ENCODE data around the gene CD96. TPM values are rescaled to one million over a fixed set of nuclear protein-coding genes. Genes with fewer than 3 reads are reported as not detected.

The CD96 gene
- 1.8 TPM for polyA plus RNA-seq (2012; ENCODE audit: insufficient read depth, insufficient read length, low read depth)

GRCh38 chr3:111541911-111542483 is at the start of gene CD96:
Gene CD96 (plus strand): TSS chr3:111542197. CDS start chr3:111542249, 52 bp downstream.
- Histone ChIP-seq H3K4me3 (ENCODE audit: low read depth, low read length) (no peak within 1 kb of the TSS), H3K27me3 (no peaks in the 10 kb centered on the region), H3K4me1 (no peaks in the 10 kb centered on the region; the same call in 1 of the 2 replicates), H3K36me3 (no peaks in the 10 kb centered on the region), H3K9me3 (no peaks in the 10 kb centered on the region)
- no peak for DNase-seq
- no peak for TF ChIP-seq CTCF (IDR thresholded peaks at IDR 0.05; ENCODE audit: low read depth, low read length)

- no peaks in the 10 kb centered on the region for H3K4me1 ChIP-seq
- H3K4me3 ChIP-seq (ENCODE audit: low read depth, low read length) = no peak overlapping the region
- TF ChIP-seq CTCF (IDR thresholded peaks at IDR 0.05; ENCODE audit: low read depth, low read length) = no peak
- H3K9me3 ChIP-seq = no peaks in the 10 kb centered on the region
- no peaks in the 10 kb centered on the region for H3K27me3 ChIP-seq
- H3K36me3 ChIP-seq = no peaks in the 10 kb centered on the region
- DNase-seq = no peak
Measured at GRCh38 chr3:111493276-111493675, 48.7 kb upstream of the CD96 start.

GRCh38 chr3:111496894-111497559 is 45.0 kb upstream of the CD96 start:
- H3K4me3 ChIP-seq (ENCODE audit: low read depth, low read length) = no peak overlapping the region
- H3K27me3 ChIP-seq = no peaks in the 10 kb centered on the region
- no peak for DNase-seq
- no peaks in the 10 kb centered on the region for H3K36me3 ChIP-seq
- H3K9me3 ChIP-seq = no peaks in the 10 kb centered on the region
- no peaks in the 10 kb centered on the region for H3K4me1 ChIP-seq
- no peak for TF ChIP-seq CTCF (IDR thresholded peaks at IDR 0.05; ENCODE audit: low read depth, low read length)

- Histone ChIP-seq H3K4me3 (ENCODE audit: low read depth, low read length) (no peak overlapping the region), H3K4me1 (no peaks in the 10 kb centered on the region), H3K36me3 (no peaks in the 10 kb centered on the region), H3K27me3 (no peaks in the 10 kb centered on the region), H3K9me3 (no peaks in the 10 kb centered on the region)
- TF ChIP-seq CTCF (IDR thresholded peaks at IDR 0.05; ENCODE audit: low read depth, low read length) = no peak
- no peak for DNase-seq
Measured at GRCh38 chr3:111498022-111498421, 44.0 kb upstream of the CD96 start.

- TF ChIP-seq CTCF (IDR thresholded peaks at IDR 0.05; ENCODE audit: low read depth, low read length) = no peak
- H3K27me3 ChIP-seq = no peaks in the 10 kb centered on the region
- no peak for DNase-seq
- H3K9me3 ChIP-seq = no peaks in the 10 kb centered on the region
- H3K4me3 ChIP-seq (ENCODE audit: low read depth, low read length) = no peak overlapping the region
- H3K36me3 ChIP-seq = no peaks in the 10 kb centered on the region
- peaks cover 10% of the 10 kb centered on the region for H3K4me1 ChIP-seq
Measured at GRCh38 chr3:111506435-111506834, 35.6 kb upstream of the CD96 start.

- no peak overlapping the region for H3K4me3 ChIP-seq (ENCODE audit: low read depth, low read length)
- DNase-seq = no peak
- H3K36me3 ChIP-seq = no peaks in the 10 kb centered on the region
- H3K4me1 ChIP-seq = peaks cover 10% of the 10 kb centered on the region
- no peaks in the 10 kb centered on the region for H3K27me3 ChIP-seq
- no peaks in the 10 kb centered on the region for H3K9me3 ChIP-seq
- no peak for TF ChIP-seq CTCF (IDR thresholded peaks at IDR 0.05; ENCODE audit: low read depth, low read length)
Measured at GRCh38 chr3:111509308-111509707, 32.7 kb upstream of the CD96 start.
